SH-SY5Y (cell line): ENCODE results near the gene GMDS.

Experiments
- GATA2 ChIP-seq: IDR thresholded peaks from 2 replicates; pipeline ENCODE4 v1.6.1; 2011; ENCODE audit warnings: mild to moderate bottlenecking, low read depth, low read length
- GATA3 ChIP-seq: IDR thresholded peaks from 2 replicates; pipeline ENCODE4 v1.6.1; 2011; ENCODE audit warnings: low read depth, mild to moderate bottlenecking, low read length, moderate library complexity

DNA sequence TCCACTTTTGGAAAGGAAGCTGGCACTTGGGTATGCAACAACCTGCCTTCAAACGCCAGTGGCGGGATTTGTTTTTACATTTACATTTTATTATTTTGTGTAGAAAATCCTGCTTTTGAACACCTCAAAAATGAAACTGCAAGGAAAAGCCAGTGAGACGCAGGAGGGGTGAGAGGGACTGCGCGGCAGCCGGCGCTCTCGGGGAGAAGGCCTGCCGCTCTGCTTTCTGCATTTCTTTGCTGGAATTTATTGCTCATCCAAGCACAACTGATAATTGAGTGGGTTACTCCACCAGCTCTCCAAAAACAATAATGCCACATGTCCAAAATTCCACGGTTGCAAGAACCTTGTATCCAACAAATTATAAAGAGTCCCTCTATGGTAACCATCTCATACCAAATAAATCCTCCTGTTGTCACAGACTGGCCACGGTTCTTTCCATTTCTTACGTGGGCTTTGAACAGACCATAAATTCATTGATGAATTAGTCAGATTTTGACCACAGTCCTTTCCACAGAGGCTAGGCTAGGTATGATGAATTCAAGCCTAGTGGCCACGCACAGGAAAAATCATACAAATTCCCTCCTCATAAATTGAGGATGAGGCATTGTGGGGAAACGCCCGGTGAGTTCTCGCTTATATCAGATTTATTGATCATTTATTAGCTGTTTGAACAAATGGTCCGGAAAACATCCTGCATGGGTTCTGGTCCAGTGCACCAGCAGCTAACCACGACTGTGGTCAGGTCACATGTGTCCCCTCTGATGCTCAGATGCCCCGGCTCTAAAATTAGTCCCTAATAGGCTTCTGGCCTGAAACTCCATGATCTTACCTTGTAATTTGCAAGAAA lies 667.3 kb downstream of the GMDS start:
- TF ChIP-seq GATA3: no peak
- no peak for TF ChIP-seq GATA2
